WTC11 (cell line): Measurements from ENCODE around the gene HECW1. TPM values are rescaled to one million over a fixed set of nuclear protein-coding genes. Genes with fewer than 3 reads are reported as not detected.

Experiments
- ATAC-seq: fragments of 200-7000 bp; cut with Tn5 transposase; 2 replicates; pipeline ENCODE4 v1.10.0; 2021; ENCODE audit warnings: mild to moderate bottlenecking, moderate library complexity
- CTCF ChIA-PET: fragments of 300-600 bp; sonication (Branson Sonifier 250); formaldehyde crosslinking; loops from one replicate; lab custom pipeline; 2021; ENCODE audit warnings: antibody characterized with exemption; lab: Charles Lee
- POLR2A ChIA-PET: fragments of 350-600 bp; sonication (Branson Sonifier 250); formaldehyde crosslinking; loops from one replicate; lab custom pipeline; 2021; ENCODE audit warnings: antibody characterized with exemption; lab: Charles Lee
- DNase-seq: peaks from one replicate; pipeline ENCODE4 v3.0.0; 2021; ENCODE audit warnings: low spot score
- H3K27ac Mint-ChIP-seq: 2 replicates; pipeline ENCODE4 v1.8.0; 2021; ENCODE audit warnings: mixed read lengths
- H3K27me3 Mint-ChIP-seq: 2 replicates; pipeline ENCODE4 v1.8.0; 2021; ENCODE audit warnings: low read depth, mild to moderate bottlenecking, moderate library complexity, mixed read lengths
- H3K36me3 Mint-ChIP-seq: 2 replicates; pipeline ENCODE4 v1.8.0; 2021; ENCODE audit warnings: mixed read lengths
- H3K4me1 Mint-ChIP-seq: 2 replicates; pipeline ENCODE4 v1.8.0; 2022; ENCODE audit warnings: mixed read lengths
- H3K4me3 Mint-ChIP-seq: 2 replicates; pipeline ENCODE4 v1.8.0; 2021; ENCODE audit warnings: mild to moderate bottlenecking, moderate library complexity, mixed read lengths
- H3K9me3 Mint-ChIP-seq: 2 replicates; pipeline ENCODE4 v1.8.0; 2021; ENCODE audit warnings: mixed read lengths
- ATF2 ChIP-seq: sonication (generic); formaldehyde crosslinking; IDR thresholded peaks from 2 replicates; pipeline ENCODE4 v1.8.1; 2022; ENCODE audit warnings: low read depth, missing genetic modification reagents, borderline replicate concordance
- CBFB ChIP-seq: sonication (generic); formaldehyde crosslinking; IDR thresholded peaks from 2 replicates; pipeline ENCODE4 v1.8.1; 2022; ENCODE audit warnings: mild to moderate bottlenecking, low read depth, missing genetic modification reagents
- CREB1 ChIP-seq: sonication (generic); formaldehyde crosslinking; IDR thresholded peaks from 2 replicates; pipeline ENCODE4 v1.8.0; 2023; ENCODE audit warnings: mild to moderate bottlenecking, missing genetic modification reagents
- PREB ChIP-seq: sonication (generic); formaldehyde crosslinking; IDR thresholded peaks from 2 replicates; pipeline ENCODE4 v1.8.1; 2022; ENCODE audit warnings: mild to moderate bottlenecking, missing genetic modification reagents, moderate library complexity, borderline replicate concordance
- SMAD4 ChIP-seq: sonication (generic); formaldehyde crosslinking; IDR thresholded peaks from 2 replicates; pipeline ENCODE4 v1.8.0; 2022; ENCODE audit warnings: mild to moderate bottlenecking, missing genetic modification reagents
- SOX15 ChIP-seq: fragments of 250-450 bp; sonication (Bioruptor Pico); IDR thresholded peaks from 2 replicates; pipeline ENCODE4 v1.9.0; 2021; ENCODE audit warnings: mild to moderate bottlenecking
- SP1 ChIP-seq: sonication (generic); formaldehyde crosslinking; conservative IDR thresholded peaks from 2 replicates; pipeline ENCODE4 v1.8.1; 2022; ENCODE audit warnings: missing genetic modification reagents
- STAT6 ChIP-seq: sonication (generic); formaldehyde crosslinking; conservative IDR thresholded peaks from 2 replicates; pipeline ENCODE4 v1.8.1; 2023; ENCODE audit warnings: mild to moderate bottlenecking, low read depth, missing genetic modification reagents, moderate library complexity
- ZNF263 ChIP-seq: sonication (generic); formaldehyde crosslinking; IDR thresholded peaks from 2 replicates; pipeline ENCODE4 v1.8.1; 2022; ENCODE audit warnings: low read depth, mild to moderate bottlenecking, moderate library complexity, missing genetic modification reagents
- ZNF317 ChIP-seq: sonication (generic); formaldehyde crosslinking; IDR thresholded peaks from 2 replicates; pipeline ENCODE4 v1.8.1; 2023; ENCODE audit warnings: low read depth, mild to moderate bottlenecking, moderate library complexity, missing genetic modification reagents, borderline replicate concordance
- ZNF396 ChIP-seq: fragments of 250-450 bp; sonication (Bioruptor Pico); IDR thresholded peaks from 2 replicates; pipeline ENCODE4 v1.8.0; 2021; ENCODE audit warnings: mild to moderate bottlenecking, moderate library complexity, borderline replicate concordance
- ZNF416 ChIP-seq: fragments of 250-450 bp; sonication (Bioruptor Pico); IDR thresholded peaks from 2 replicates; pipeline ENCODE4 v1.9.0; 2021; ENCODE audit warnings: mild to moderate bottlenecking, inconsistent platforms
- ZNF671 ChIP-seq: fragments of 250-450 bp; sonication (Bioruptor Pico); IDR thresholded peaks from 2 replicates; pipeline ENCODE4 v1.8.0; 2021; ENCODE audit warnings: mild to moderate bottlenecking
- ZSCAN18 ChIP-seq: fragments of 250-450 bp; sonication (Bioruptor Pico); IDR thresholded peaks from 2 replicates; pipeline ENCODE4 v2.1.2; 2022; ENCODE audit warnings: mild to moderate bottlenecking, moderate library complexity
- total RNA-seq: library from RNA; stranded (reverse); gene quantifications from 3 replicates; pipeline ENCODE4 v1.2.3, GENCODE V29; 2021
- TF ChIP-seq, protein P1 (sequence below): sonication (generic); formaldehyde crosslinking; conservative IDR thresholded peaks from 2 replicates; pipeline ENCODE4 v1.8.1; 2022; ENCODE audit warnings: mild to moderate bottlenecking, missing genetic modification reagents
- TF ChIP-seq, protein P2 (sequence below): sonication (generic); formaldehyde crosslinking; IDR thresholded peaks from 2 replicates; pipeline ENCODE4 v1.8.0; 2022; ENCODE audit warnings: missing genetic modification reagents
- TF ChIP-seq, protein P3 (sequence below): sonication (generic); formaldehyde crosslinking; IDR thresholded peaks from 2 replicates; pipeline ENCODE4 v1.8.0; 2022; ENCODE audit warnings: mild to moderate bottlenecking, missing genetic modification reagents
- TF ChIP-seq, protein P4 (sequence below): fragments of 200-600 bp; IDR thresholded peaks from 2 replicates; pipeline ENCODE4 v1.8.0; 2022; ENCODE audit warnings: antibody characterized with exemption

The HECW1 gene
- total RNA-seq, 1 experiment from 2014 or later: 6.1 TPM

GRCh38 chr7:43505412-43505811 is 393.0 kb downstream of the HECW1 start (continued):
- TF ChIP-seq ZNF671 (CRISPR knock-in tag) (no peak), ZNF396 (CRISPR knock-in tag) (no peak), SMAD4 (CRISPR knock-in tag) (no peak), CBFB (CRISPR knock-in tag) (no peak), ZNF416 (CRISPR knock-in tag) (no peak), ZNF317 (CRISPR knock-in tag) (no peak), SP1 (CRISPR knock-in tag) (no peak)
- TF ChIP-seq, protein P1, sequence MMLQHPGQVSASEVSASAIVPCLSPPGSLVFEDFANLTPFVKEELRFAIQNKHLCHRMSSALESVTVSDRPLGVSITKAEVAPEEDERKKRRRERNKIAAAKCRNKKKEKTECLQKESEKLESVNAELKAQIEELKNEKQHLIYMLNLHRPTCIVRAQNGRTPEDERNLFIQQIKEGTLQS (CRISPR knock-in tag): no peak
- TF ChIP-seq, protein P2, sequence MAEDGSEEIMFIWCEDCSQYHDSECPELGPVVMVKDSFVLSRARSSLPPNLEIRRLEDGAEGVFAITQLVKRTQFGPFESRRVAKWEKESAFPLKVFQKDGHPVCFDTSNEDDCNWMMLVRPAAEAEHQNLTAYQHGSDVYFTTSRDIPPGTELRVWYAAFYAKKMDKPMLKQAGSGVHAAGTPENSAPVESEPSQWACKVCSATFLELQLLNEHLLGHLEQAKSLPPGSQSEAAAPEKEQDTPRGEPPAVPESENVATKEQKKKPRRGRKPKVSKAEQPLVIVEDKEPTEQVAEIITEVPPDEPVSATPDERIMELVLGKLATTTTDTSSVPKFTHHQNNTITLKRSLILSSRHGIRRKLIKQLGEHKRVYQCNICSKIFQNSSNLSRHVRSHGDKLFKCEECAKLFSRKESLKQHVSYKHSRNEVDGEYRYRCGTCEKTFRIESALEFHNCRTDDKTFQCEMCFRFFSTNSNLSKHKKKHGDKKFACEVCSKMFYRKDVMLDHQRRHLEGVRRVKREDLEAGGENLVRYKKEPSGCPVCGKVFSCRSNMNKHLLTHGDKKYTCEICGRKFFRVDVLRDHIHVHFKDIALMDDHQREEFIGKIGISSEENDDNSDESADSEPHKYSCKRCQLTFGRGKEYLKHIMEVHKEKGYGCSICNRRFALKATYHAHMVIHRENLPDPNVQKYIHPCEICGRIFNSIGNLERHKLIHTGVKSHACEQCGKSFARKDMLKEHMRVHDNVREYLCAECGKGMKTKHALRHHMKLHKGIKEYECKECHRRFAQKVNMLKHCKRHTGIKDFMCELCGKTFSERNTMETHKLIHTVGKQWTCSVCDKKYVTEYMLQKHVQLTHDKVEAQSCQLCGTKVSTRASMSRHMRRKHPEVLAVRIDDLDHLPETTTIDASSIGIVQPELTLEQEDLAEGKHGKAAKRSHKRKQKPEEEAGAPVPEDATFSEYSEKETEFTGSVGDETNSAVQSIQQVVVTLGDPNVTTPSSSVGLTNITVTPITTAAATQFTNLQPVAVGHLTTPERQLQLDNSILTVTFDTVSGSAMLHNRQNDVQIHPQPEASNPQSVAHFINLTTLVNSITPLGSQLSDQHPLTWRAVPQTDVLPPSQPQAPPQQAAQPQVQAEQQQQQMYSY (CRISPR knock-in tag): no peak
- TF ChIP-seq, protein P3, sequence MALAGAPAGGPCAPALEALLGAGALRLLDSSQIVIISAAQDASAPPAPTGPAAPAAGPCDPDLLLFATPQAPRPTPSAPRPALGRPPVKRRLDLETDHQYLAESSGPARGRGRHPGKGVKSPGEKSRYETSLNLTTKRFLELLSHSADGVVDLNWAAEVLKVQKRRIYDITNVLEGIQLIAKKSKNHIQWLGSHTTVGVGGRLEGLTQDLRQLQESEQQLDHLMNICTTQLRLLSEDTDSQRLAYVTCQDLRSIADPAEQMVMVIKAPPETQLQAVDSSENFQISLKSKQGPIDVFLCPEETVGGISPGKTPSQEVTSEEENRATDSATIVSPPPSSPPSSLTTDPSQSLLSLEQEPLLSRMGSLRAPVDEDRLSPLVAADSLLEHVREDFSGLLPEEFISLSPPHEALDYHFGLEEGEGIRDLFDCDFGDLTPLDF (CRISPR knock-in tag): no peak

DNA sequence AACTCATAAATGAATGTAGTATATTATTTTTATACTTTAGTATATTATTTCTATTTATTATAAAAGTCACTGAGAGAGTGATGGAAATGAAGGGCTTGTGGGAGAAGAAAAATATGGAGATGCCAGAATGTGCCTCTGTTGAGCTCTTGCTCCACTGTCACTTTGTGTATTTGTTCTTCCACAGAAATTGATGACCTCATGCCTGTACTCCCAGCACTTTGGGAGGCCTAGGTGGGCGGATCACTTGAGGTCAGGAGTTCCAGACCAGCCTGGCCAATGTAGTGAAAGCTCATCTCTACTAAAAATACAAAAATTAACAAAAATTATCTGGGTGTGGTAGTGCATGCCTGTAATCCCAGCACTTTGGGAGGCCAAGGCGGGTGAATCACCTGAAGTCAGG is 394.0 kb downstream of the HECW1 start:
- DNase-seq: no peak
- no peak overlapping the region for H3K27ac Mint-ChIP-seq
- ATAC-seq: no peak
- ChIA-PET POLR2A (no interaction called here), CTCF (no interaction called here)
- no peak overlapping the region for H3K4me3 Mint-ChIP-seq
- peaks cover 6% of the 10 kb centered on the region for H3K4me1 Mint-ChIP-seq
- no peaks in the 10 kb centered on the region for H3K27me3 Mint-ChIP-seq
- H3K36me3 Mint-ChIP-seq: no peaks in the 10 kb centered on the region
- no peaks in the 10 kb centered on the region for H3K9me3 Mint-ChIP-seq
- TF ChIP-seq ZNF671 (CRISPR knock-in tag): no peak
- TF ChIP-seq, protein P2 (CRISPR knock-in tag): no peak
- TF ChIP-seq ZSCAN18 (CRISPR knock-in tag): no peak
- TF ChIP-seq ATF2: no peak
- no peak for TF ChIP-seq ZNF263 (CRISPR knock-in tag)
- no peak for TF ChIP-seq PREB (CRISPR knock-in tag)
- TF ChIP-seq SP1 (CRISPR knock-in tag): no peak
- TF ChIP-seq, protein P4, sequence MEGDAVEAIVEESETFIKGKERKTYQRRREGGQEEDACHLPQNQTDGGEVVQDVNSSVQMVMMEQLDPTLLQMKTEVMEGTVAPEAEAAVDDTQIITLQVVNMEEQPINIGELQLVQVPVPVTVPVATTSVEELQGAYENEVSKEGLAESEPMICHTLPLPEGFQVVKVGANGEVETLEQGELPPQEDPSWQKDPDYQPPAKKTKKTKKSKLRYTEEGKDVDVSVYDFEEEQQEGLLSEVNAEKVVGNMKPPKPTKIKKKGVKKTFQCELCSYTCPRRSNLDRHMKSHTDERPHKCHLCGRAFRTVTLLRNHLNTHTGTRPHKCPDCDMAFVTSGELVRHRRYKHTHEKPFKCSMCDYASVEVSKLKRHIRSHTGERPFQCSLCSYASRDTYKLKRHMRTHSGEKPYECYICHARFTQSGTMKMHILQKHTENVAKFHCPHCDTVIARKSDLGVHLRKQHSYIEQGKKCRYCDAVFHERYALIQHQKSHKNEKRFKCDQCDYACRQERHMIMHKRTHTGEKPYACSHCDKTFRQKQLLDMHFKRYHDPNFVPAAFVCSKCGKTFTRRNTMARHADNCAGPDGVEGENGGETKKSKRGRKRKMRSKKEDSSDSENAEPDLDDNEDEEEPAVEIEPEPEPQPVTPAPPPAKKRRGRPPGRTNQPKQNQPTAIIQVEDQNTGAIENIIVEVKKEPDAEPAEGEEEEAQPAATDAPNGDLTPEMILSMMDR: no peak
- no peak for TF ChIP-seq SOX15 (CRISPR knock-in tag)
- TF ChIP-seq STAT6 (CRISPR knock-in tag): no peak
- no peak for TF ChIP-seq CREB1 (CRISPR knock-in tag)
- TF ChIP-seq SMAD4 (CRISPR knock-in tag): no peak
